GM10266 (cell line): ENCODE data around the gene HLA-DQB1.
"Not testable (repeated sequence)": the region's sequence is repeated elsewhere in the genome, so short reads cannot be mapped to it uniquely, and the experiment has no call there.

Source experiments
- DNase-seq: peaks from one replicate; pipeline ENCODE4 v3.0.0; 2012; ENCODE audit errors: extremely low spot score
- TF ChIP-seq, protein P1 (sequence below): IDR thresholded peaks from 2 replicates; pipeline ENCODE4 v1.5.1; 2012; ENCODE audit warnings: mild to moderate bottlenecking, low read depth; ENCODE audit not compliant: control insufficient read depth, insufficient read depth; ENCODE audit errors: missing control alignments

HLA-DQB1 gene

DNA sequence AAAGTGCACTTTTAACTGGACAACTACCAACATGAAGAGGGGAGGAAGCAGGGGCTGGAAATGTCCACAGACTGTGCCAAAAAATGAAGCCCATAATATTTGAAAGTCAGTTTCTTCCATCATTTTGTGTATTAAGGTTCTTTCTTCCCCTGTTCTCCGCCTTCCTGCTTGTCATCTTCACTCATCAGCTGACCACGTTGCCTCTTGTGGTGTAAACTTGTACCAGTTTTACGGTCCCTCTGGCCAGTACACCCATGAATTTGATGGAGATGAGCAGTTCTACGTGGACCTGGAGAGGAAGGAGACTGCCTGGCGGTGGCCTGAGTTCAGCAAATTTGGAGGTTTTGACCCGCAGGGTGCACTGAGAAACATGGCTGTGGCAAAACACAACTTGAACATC lies 25.3 kb downstream of the HLA-DQB1 start:
- DNase-seq = no peak
- TF ChIP-seq, protein P1, sequence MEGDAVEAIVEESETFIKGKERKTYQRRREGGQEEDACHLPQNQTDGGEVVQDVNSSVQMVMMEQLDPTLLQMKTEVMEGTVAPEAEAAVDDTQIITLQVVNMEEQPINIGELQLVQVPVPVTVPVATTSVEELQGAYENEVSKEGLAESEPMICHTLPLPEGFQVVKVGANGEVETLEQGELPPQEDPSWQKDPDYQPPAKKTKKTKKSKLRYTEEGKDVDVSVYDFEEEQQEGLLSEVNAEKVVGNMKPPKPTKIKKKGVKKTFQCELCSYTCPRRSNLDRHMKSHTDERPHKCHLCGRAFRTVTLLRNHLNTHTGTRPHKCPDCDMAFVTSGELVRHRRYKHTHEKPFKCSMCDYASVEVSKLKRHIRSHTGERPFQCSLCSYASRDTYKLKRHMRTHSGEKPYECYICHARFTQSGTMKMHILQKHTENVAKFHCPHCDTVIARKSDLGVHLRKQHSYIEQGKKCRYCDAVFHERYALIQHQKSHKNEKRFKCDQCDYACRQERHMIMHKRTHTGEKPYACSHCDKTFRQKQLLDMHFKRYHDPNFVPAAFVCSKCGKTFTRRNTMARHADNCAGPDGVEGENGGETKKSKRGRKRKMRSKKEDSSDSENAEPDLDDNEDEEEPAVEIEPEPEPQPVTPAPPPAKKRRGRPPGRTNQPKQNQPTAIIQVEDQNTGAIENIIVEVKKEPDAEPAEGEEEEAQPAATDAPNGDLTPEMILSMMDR = no peak

DNA sequence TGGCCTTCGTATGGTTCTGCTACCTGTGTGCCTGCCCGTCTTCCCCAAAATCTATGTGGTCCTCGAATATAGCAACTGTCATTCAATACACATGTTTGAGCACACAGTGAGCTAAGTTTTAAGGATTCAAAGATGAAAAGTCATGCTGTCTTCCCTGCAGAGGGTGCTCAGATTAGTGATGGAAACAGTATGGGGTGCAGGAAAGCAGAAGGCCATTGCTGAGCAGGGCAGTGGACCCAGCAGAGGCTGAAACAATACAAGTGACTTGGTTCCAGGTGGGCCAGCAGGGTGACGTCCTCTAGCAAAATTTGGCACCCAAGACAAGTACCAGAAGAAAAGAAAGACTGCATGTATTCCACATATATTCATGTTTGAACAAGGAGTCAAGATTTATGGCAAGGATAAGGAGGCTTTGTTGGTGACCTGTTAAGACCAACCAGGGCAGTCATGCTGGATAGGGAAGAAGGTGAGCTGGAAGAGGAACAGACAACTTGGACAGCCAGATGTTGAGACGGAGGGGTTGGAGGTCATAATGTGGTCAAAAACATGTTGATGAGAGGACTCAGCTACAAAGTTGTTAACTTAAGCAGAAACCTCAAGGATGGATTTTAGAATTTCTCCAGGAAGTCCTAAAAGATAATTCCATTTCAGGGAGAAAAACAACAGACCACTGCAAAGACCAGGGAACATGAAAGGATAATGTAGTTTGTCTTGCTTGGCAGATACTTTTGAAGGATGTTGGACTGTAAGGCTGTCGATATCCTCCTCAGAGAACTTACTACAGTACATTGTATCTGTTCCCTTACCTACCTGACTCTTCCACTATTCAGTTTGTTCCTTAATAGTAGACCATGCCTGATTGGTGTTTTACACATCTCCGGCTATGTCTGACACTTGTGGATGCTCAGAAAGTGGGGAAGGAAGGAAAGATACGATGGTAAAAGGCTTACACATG lies 26.7 kb downstream of the HLA-DQB1 start:
- no peak for DNase-seq
- TF ChIP-seq, protein P1 = no peak

DNA sequence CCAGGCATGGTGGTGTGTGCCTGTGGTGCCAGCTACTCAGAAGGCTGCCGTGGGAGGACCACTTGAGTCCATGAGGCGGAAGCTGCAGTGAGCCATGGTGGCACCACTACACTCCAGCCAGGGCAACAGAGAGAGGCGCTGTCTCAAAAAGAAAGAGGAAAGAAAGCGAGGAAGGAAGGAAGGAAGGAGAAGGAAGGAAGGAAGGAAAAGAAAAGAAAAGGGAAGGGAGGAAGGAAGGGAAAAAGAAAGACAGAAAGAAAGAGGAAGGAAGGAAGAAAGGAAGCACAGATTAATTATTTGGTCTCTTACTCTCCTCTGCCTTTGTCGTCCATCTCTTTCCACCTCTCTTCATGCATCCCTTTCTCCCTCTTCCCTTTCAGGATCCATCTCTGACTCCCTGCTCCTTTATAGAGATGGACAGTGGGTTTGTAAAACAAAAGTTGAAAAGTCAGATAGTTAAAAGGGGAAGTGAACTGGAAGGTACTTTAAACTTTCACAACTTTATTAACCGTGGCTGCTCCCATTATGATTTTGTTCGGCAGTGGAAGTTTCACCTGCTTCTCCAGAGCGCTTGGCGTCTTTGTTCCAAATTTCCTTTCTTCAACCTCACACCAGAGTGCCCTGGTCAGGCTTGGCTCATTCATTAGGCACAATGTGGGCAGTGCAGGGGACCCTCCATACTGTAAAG lies 27.8 kb downstream of the HLA-DQB1 start:
- DNase-seq = no peak
- TF ChIP-seq, protein P1 = no peak

DNA sequence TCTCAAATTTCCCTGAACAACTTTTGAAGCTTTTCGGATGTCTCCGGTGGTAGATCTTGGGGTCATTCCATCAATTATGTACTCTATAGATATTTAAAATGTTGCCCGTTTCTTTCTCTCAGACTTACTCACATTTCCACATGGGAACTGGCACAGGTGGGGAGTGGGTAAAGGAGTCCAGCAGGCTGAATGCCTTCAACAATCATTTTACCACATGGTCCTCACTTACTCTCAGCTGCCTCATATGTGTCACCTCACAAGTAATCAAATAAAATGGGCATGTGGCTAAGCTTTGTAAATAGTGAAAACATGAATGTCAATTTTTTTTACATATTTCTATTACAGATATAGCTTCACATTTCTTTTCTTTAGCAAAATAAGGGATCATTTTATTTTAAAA lies 28.6 kb downstream of the HLA-DQB1 start:
- no peak for DNase-seq
- TF ChIP-seq, protein P1 = no peak

DNA sequence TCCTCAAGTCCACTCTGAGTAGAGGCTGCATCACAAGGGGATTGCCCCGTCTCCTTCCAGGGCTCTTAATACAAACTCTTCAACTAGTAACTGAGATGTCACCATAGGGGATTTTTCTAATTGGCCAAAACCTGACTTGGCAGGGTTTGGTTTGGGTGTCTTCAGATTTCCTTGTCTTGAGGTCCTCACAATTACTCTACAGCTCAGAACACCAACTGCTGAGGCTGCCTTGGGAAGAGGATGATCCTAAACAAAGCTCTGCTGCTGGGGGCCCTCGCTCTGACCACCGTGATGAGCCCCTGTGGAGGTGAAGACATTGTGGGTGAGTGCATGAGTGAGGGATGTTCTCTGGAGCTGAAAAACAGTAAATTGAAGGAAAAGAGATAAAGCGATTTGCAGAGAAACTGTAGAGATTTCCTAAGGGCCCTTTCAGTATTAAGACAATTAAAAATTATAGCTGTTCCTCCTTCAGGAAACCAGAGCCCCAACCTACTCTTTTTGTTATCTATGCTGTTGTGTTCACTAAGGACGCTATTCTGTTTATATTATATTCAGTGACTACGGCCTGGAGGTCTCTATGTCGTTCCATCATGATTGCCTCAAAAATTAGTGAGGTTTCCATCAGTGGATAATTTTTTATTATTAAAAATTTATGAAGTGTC lies 29.1 kb downstream of the HLA-DQB1 start, which contains the start of gene HLA-DQA1:
TSS of gene HLA-DQA1 (plus strand) at position 188 of the 662 bp plus-strand sequence. CDS start at position 241, 53 bp downstream.
- TF ChIP-seq, protein P1 = no peak
- DNase-seq = peak; percentile 71

DNA sequence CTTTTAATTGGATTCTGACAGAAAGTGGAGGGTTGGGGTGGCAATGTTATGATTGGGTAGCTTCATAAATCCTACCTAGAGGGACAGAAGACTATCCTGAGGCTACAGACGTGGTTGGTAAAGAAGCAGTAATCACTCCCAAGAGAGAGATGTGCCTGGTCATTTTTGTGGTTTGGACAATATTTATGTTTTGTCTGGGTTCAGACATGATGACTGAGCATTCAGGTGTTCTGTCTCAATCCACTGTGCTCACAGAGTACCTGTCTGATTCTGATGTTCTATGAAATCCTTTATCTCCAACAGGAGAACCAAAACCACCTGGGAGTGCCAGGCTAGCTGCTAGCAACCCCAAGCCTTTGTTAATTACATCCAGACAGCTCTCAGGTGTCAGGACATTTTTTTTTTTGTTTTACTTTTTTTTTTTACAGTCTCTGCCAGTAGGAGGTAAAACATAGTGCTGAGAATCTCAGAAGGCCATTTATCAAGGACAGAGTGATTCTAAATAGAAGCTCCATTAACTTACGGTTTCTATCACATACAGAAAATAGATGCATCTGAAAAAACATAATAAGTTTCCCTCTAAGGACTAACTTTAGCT lies 30.8 kb downstream of the HLA-DQB1 start:
- TF ChIP-seq, protein P1 = no peak
- no peak for DNase-seq

DNA sequence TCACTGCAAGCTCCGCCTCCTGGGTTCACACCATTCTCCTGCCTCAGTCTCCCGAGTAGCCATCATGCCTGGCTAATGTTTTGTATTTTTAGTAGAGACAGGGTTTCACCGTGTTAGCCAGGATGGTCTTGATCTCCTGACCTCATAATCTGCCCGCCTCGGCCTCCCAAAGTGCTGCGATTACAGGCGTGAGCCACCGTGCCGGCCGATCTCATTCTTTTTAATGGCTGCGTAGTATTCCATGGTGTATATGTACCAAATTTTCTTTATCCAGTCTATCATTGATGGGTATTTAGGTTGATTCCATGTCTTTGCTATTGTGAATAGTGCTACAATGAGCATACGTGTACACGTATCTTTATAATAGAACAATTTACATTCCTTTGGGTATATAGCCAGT lies 36.7 kb downstream of the HLA-DQB1 start:
- not testable (repeated sequence) for DNase-seq
